Activated T-cell treated with anti-CD3 and anti-CD28 coated beads for 24 hours (primary cell): ENCODE data around the gene SLC45A1.

Experiments
- DNase-seq: peaks from one replicate; pipeline ENCODE4 v3.0.0-alpha.2; 2020; ENCODE audit warnings: low read depth

The SLC45A1 gene

GRCh38 chr1:8352886-8353785, 35.2 kb downstream of the SLC45A1 start:
- DNase-seq = no peak

GRCh38 chr1:8354038-8354437, 36.1 kb downstream of the SLC45A1 start:
- no peak for DNase-seq

GRCh38 chr1:8355439-8356255, 37.7 kb downstream of the SLC45A1 start:
- no peak for DNase-seq

- DNase-seq = no peak
These were observed 38.6 kb downstream of the SLC45A1 start for GRCh38 chr1:8356256-8357209.

- DNase-seq = no peak
These were observed 39.6 kb downstream of the SLC45A1 start for GRCh38 chr1:8357329-8358101.

GRCh38 chr1:8358241-8358896, 40.5 kb downstream of the SLC45A1 start:
- DNase-seq = no peak

GRCh38 chr1:8358897-8359616, 41.1 kb downstream of the SLC45A1 start:
- DNase-seq = no peak

- DNase-seq = no peak
These were observed 41.9 kb downstream of the SLC45A1 start for GRCh38 chr1:8359617-8360481.

- no peak for DNase-seq
These were observed 42.7 kb downstream of the SLC45A1 start for GRCh38 chr1:8360493-8361197.

GRCh38 chr1:8361198-8361849, 43.4 kb downstream of the SLC45A1 start:
- DNase-seq = no peak

GRCh38 chr1:8362701-8363101, 44.8 kb downstream of the SLC45A1 start:
- no peak for DNase-seq

GRCh38 chr1:8363186-8363766, 45.4 kb downstream of the SLC45A1 start:
- no peak for DNase-seq

- no peak for DNase-seq
These were observed 45.9 kb downstream of the SLC45A1 start for GRCh38 chr1:8363767-8364301.

GRCh38 chr1:8364528-8365442, 46.9 kb downstream of the SLC45A1 start:
- no peak for DNase-seq

- DNase-seq = no peak
These were observed 47.9 kb downstream of the SLC45A1 start for GRCh38 chr1:8365661-8366362.
